Liver (tissue), 9 donors: ENCODE measurements around the gene OXNAD1. TPM values are rescaled to one million over a fixed set of nuclear protein-coding genes. Genes with fewer than 3 reads are reported as not detected.

Experiments
- DNase-seq: peaks from one replicate; pipeline ENCODE4 v3.0.0-alpha.2; 2017; ENCODE audit warnings: low spot score
- H3K27ac ChIP-seq, 2 donors: one replicate each; pipeline ENCODE4 v1.7.0; 2013; ENCODE audit warnings: inconsistent platforms in 2 of 2, low read length in 2 of 2, control low read depth in 1 of 2, low read depth in 1 of 2, mild to moderate bottlenecking in 1 of 2
- H3K27me3 ChIP-seq, 4 donors: one replicate each; pipeline versions ENCODE4 v1.6.1 to v1.7.0; 2013; ENCODE audit warnings: low read length in 3 of 4, inconsistent platforms in 1 of 4, mild to moderate bottlenecking in 1 of 4, moderate library complexity in 1 of 4; ENCODE audit not compliant: control insufficient read depth in 4 of 4, insufficient read depth in 4 of 4
- H3K36me3 ChIP-seq, 4 donors: one replicate each; pipeline versions ENCODE4 v1.6.1 to v1.7.0; 2013; ENCODE audit warnings: low read length in 3 of 4, mild to moderate bottlenecking in 3 of 4, low read depth in 1 of 4, moderate library complexity in 1 of 4; ENCODE audit not compliant: control insufficient read depth in 4 of 4, insufficient read depth in 3 of 4
- H3K4me1 ChIP-seq, 4 donors: one replicate each; pipeline versions ENCODE4 v1.6.1 to v1.7.0; 2013; ENCODE audit warnings: low read length in 3 of 4, mild to moderate bottlenecking in 3 of 4, moderate library complexity in 1 of 4; ENCODE audit not compliant: control insufficient read depth in 4 of 4, insufficient read depth in 4 of 4
- H3K4me3 ChIP-seq, 3 donors: one replicate each; pipeline versions ENCODE4 v1.6.1 to v1.7.0; 2013; ENCODE audit warnings: low read length in 3 of 3, control low read depth in 1 of 3, low read depth in 1 of 3, mild to moderate bottlenecking in 1 of 3
- H3K9ac ChIP-seq, 2 donors: one replicate each; pipeline ENCODE4 v1.7.0; 2013; ENCODE audit warnings: low read length in 2 of 2, mild to moderate bottlenecking in 2 of 2, moderate library complexity in 2 of 2, control low read depth in 1 of 2, low read depth in 1 of 2
- H3K9me3 ChIP-seq, 4 donors: one replicate each; pipeline versions ENCODE4 v1.6.1 to v1.7.0; 2013; ENCODE audit warnings: low read length in 3 of 4; ENCODE audit not compliant: control insufficient read depth in 4 of 4
- EGR1 ChIP-seq, 2 donors: IDR thresholded peaks; 2 replicates each; pipeline ENCODE4 v1.6.1; 2016 to 2018; ENCODE audit warnings: antibody characterized with exemption in 2 of 2, low read depth in 2 of 2
- FOXA1 ChIP-seq: IDR thresholded peaks from 2 replicates; pipeline ENCODE4 v1.6.1; 2016; ENCODE audit warnings: antibody characterized with exemption
- FOXA2 ChIP-seq: IDR thresholded peaks from 2 replicates; pipeline ENCODE4 v1.6.1; 2016; ENCODE audit warnings: antibody characterized with exemption
- GABPA ChIP-seq, 2 donors: IDR thresholded peaks in 1 of 2; conservative IDR thresholded peaks in 1 of 2; 2 replicates each; pipeline ENCODE4 v1.6.1; 2016; ENCODE audit warnings: antibody characterized with exemption in 2 of 2, mild to moderate bottlenecking in 1 of 2, moderate library complexity in 1 of 2
- HNF4A ChIP-seq, 2 donors: conservative IDR thresholded peaks; 2 replicates each; pipeline ENCODE4 v1.6.1; 2016; ENCODE audit warnings: antibody characterized with exemption in 2 of 2, mild to moderate bottlenecking in 2 of 2
- HNF4G ChIP-seq: IDR thresholded peaks from 2 replicates; pipeline ENCODE4 v1.6.1; 2016; ENCODE audit warnings: antibody characterized with exemption
- JUND ChIP-seq, 2 donors: IDR thresholded peaks; 2 replicates each; pipeline ENCODE4 v1.6.1; 2016; ENCODE audit warnings: antibody characterized with exemption in 2 of 2
- NR2F2 ChIP-seq: IDR thresholded peaks from 2 replicates; pipeline ENCODE4 v1.6.1; 2016; ENCODE audit warnings: antibody characterized with exemption
- RAD21 ChIP-seq, 2 donors: IDR thresholded peaks; 2 replicates each; pipeline ENCODE4 v1.6.1; 2016; ENCODE audit warnings: antibody characterized with exemption in 2 of 2, mild to moderate bottlenecking in 2 of 2
- RXRA ChIP-seq, 2 donors: IDR thresholded peaks; 2 replicates each; pipeline ENCODE4 v1.6.1; 2017 to 2018; ENCODE audit warnings: antibody characterized with exemption in 2 of 2, mild to moderate bottlenecking in 1 of 2
- SP1 ChIP-seq: IDR thresholded peaks from 2 replicates; pipeline ENCODE4 v1.6.1; 2018; ENCODE audit warnings: antibody characterized with exemption, mild to moderate bottlenecking
- TAF1 ChIP-seq: conservative IDR thresholded peaks from 2 replicates; pipeline ENCODE4 v1.6.1; 2016; ENCODE audit warnings: antibody characterized with exemption, mild to moderate bottlenecking
- YY1 ChIP-seq: IDR thresholded peaks from 2 replicates; pipeline ENCODE4 v1.6.1; 2016; ENCODE audit warnings: antibody characterized with exemption, mild to moderate bottlenecking
- WGBS: extraction: QIAGEN DNeasy Blood & Tissue Kit; methylation state at CpG from one replicate; pipeline ENCODE4 v1.1.7; 2013; 5-methylcytosine and 5-hydroxymethylcytosine counted together
- polyA plus RNA-seq, 2 donors: library from polyadenylated mRNA; stranded (reverse) in 1 of 2; unstranded in 1 of 2; fragments of 200-250 nt in 1 of 2; fragments of >200 nt in 1 of 2; fragmentation: Nextera tagmentation in 1 of 2; extraction: Ambion mirVana in 1 of 2; gene quantifications; one replicate each; pipeline versions ENCODE4 v1.2.1 to v1.2.3, GENCODE V29; 2013 to 2015
- total RNA-seq, 2 donors: library from RNA; depleted of rRNA; stranded (reverse); fragments of >200 nt; gene quantifications; one replicate each; pipeline ENCODE4 v1.2.3, GENCODE V29; 2014
- TF ChIP-seq, protein P1 (sequence below): IDR thresholded peaks from 2 replicates; pipeline ENCODE4 v1.6.1; 2016; ENCODE audit warnings: antibody characterized with exemption
- TF ChIP-seq, protein P2 (sequence below): IDR thresholded peaks from 2 replicates; pipeline ENCODE4 v1.6.1; 2016; ENCODE audit warnings: antibody characterized with exemption, mild to moderate bottlenecking
- TF ChIP-seq, protein P3 (sequence below): IDR thresholded peaks from 2 replicates; pipeline ENCODE4 v1.6.1; 2016; ENCODE audit warnings: antibody characterized with exemption
- TF ChIP-seq, protein P4 (sequence below): IDR thresholded peaks from 2 replicates; pipeline ENCODE4 v1.6.1; 2016; ENCODE audit warnings: antibody characterized with exemption
- TF ChIP-seq, protein P5 (sequence below): fragments of 150-350 bp; IDR thresholded peaks from 2 replicates; pipeline ENCODE4 v1.5.1; 2017; ENCODE audit warnings: improper control_type of control experiment, low read depth, low read length; ENCODE audit not compliant: missing input control
- donor health status: healthy.
- donor health status: healthy.
- donor health status: healthy.
- donor health status: healthy.
- donor health status: healthy.

The OXNAD1 gene
- total and polyA plus RNA-seq, 4 donors = 9.3 to 24.6 (median 14.1) TPM

DNA sequence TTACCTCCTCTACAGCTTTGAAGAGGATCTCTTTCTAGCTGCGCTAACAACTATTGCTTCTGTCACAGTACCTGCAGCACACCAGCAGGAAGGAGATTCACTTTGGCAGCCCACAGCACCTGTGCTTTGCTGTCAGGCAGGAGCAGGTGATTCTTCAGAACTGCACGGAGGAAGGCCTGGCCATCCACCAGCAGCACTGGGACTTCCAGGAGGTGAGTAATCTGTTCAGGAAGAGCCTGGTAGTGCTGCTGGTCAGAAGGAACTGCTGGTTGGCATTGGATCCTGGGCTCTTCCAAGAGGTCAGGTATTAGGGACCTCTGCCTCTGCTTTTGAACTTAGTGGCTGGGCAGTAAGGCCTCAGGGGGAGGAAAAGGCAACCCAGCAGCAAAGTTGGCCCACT lies 42.5 kb upstream of the OXNAD1 start:
- no peak overlapping the region for H3K27ac ChIP-seq
- no peak overlapping the region for H3K4me3 ChIP-seq
- TF ChIP-seq JUND (IDR thresholded peaks at IDR 0.05) = no peak
- TF ChIP-seq HNF4A (conservative IDR thresholded peaks at IDR 0.05) = no peak
- no peak for TF ChIP-seq FOXA1
- TF ChIP-seq HNF4G = no peak
- TF ChIP-seq, protein P1, sequence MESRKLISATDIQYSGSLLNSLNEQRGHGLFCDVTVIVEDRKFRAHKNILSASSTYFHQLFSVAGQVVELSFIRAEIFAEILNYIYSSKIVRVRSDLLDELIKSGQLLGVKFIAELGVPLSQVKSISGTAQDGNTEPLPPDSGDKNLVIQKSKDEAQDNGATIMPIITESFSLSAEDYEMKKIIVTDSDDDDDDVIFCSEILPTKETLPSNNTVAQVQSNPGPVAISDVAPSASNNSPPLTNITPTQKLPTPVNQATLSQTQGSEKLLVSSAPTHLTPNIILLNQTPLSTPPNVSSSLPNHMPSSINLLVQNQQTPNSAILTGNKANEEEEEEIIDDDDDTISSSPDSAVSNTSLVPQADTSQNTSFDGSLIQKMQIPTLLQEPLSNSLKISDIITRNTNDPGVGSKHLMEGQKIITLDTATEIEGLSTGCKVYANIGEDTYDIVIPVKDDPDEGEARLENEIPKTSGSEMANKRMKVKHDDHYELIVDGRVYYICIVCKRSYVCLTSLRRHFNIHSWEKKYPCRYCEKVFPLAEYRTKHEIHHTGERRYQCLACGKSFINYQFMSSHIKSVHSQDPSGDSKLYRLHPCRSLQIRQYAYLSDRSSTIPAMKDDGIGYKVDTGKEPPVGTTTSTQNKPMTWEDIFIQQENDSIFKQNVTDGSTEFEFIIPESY = no peak
- no peak for TF ChIP-seq TAF1
- TF ChIP-seq, protein P2, sequence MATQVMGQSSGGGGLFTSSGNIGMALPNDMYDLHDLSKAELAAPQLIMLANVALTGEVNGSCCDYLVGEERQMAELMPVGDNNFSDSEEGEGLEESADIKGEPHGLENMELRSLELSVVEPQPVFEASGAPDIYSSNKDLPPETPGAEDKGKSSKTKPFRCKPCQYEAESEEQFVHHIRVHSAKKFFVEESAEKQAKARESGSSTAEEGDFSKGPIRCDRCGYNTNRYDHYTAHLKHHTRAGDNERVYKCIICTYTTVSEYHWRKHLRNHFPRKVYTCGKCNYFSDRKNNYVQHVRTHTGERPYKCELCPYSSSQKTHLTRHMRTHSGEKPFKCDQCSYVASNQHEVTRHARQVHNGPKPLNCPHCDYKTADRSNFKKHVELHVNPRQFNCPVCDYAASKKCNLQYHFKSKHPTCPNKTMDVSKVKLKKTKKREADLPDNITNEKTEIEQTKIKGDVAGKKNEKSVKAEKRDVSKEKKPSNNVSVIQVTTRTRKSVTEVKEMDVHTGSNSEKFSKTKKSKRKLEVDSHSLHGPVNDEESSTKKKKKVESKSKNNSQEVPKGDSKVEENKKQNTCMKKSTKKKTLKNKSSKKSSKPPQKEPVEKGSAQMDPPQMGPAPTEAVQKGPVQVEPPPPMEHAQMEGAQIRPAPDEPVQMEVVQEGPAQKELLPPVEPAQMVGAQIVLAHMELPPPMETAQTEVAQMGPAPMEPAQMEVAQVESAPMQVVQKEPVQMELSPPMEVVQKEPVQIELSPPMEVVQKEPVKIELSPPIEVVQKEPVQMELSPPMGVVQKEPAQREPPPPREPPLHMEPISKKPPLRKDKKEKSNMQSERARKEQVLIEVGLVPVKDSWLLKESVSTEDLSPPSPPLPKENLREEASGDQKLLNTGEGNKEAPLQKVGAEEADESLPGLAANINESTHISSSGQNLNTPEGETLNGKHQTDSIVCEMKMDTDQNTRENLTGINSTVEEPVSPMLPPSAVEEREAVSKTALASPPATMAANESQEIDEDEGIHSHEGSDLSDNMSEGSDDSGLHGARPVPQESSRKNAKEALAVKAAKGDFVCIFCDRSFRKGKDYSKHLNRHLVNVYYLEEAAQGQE = no peak
- no peak for TF ChIP-seq NR2F2
- TF ChIP-seq RXRA (IDR thresholded peaks at IDR 0.05) = no peak
- TF ChIP-seq, protein P3, sequence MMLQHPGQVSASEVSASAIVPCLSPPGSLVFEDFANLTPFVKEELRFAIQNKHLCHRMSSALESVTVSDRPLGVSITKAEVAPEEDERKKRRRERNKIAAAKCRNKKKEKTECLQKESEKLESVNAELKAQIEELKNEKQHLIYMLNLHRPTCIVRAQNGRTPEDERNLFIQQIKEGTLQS = no peak
- TF ChIP-seq EGR1 (IDR thresholded peaks at IDR 0.05; ENCODE audit: low read depth in 2 of 2) = no peak
- no peak for TF ChIP-seq GABPA (IDR thresholded peaks at IDR 0.05 in 1 of 2, conservative IDR thresholded peaks at IDR 0.05 in 1 of 2)
- no peak for TF ChIP-seq SP1
- no peak for TF ChIP-seq FOXA2
- TF ChIP-seq, protein P4, sequence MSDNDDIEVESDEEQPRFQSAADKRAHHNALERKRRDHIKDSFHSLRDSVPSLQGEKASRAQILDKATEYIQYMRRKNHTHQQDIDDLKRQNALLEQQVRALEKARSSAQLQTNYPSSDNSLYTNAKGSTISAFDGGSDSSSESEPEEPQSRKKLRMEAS = no peak
- no peak overlapping the region for H3K9ac ChIP-seq
- H3K36me3 ChIP-seq = peaks cover 0 to 2% (median 0%) of the 10 kb centered on the region in 4 donors
- H3K9me3 ChIP-seq = no peaks in the 10 kb centered on the region
- H3K27me3 ChIP-seq = no peaks in the 10 kb centered on the region
- 88% methylated on average over 2 of the region's 2 CpGs for WGBS
- DNase-seq = no peak
- H3K4me1 ChIP-seq = no peaks in the 10 kb centered on the region

DNA sequence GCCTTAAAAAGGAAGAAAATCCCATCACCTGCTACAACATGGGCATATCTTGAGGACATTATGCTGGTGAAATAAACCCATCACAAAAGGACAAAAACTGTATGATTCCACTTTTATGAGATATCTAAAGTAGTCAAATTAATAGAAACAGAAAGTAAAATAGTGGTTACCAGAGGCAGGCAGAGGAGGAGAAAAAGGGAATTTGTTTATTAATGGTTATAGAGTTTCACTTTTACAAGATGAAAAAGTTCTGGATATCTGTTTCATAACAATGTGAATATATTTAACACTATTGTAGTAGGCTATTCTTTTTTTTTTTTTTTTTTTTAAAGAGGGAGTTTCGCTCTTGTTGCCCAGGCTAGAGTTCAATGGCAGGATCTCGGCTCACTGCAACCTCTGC lies 40.7 kb upstream of the OXNAD1 start:
- TF ChIP-seq, protein P4 = no peak
- TF ChIP-seq HNF4G (no peak), YY1 (no peak), RXRA (IDR thresholded peaks at IDR 0.05) (no peak), HNF4A (conservative IDR thresholded peaks at IDR 0.05) (no peak), SP1 (no peak), GABPA (IDR thresholded peaks at IDR 0.05 in 1 of 2, conservative IDR thresholded peaks at IDR 0.05 in 1 of 2) (no peak), JUND (IDR thresholded peaks at IDR 0.05) (no peak), FOXA1 (no peak), RAD21 (IDR thresholded peaks at IDR 0.05) (no peak)
- TF ChIP-seq, protein P3 = no peak
- TF ChIP-seq, protein P1 = no peak
- TF ChIP-seq, protein P5, sequence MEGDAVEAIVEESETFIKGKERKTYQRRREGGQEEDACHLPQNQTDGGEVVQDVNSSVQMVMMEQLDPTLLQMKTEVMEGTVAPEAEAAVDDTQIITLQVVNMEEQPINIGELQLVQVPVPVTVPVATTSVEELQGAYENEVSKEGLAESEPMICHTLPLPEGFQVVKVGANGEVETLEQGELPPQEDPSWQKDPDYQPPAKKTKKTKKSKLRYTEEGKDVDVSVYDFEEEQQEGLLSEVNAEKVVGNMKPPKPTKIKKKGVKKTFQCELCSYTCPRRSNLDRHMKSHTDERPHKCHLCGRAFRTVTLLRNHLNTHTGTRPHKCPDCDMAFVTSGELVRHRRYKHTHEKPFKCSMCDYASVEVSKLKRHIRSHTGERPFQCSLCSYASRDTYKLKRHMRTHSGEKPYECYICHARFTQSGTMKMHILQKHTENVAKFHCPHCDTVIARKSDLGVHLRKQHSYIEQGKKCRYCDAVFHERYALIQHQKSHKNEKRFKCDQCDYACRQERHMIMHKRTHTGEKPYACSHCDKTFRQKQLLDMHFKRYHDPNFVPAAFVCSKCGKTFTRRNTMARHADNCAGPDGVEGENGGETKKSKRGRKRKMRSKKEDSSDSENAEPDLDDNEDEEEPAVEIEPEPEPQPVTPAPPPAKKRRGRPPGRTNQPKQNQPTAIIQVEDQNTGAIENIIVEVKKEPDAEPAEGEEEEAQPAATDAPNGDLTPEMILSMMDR = no peak

More for the DNA sequence above, 40.7 kb upstream of the OXNAD1 start:
- Histone ChIP-seq H3K36me3 (peaks cover 0 to 2% (median 0%) of the 10 kb centered on the region in 4 donors), H3K4me1 (no peaks in the 10 kb centered on the region), H3K9me3 (no peaks in the 10 kb centered on the region), H3K27me3 (no peaks in the 10 kb centered on the region), H3K27ac (no peak overlapping the region), H3K4me3 (no peak overlapping the region), H3K9ac (no peak overlapping the region)
- WGBS = 93% methylated on average over 2 of the region's 2 CpGs
- no peak for DNase-seq
